Activated CD8-positive, alpha-beta T cell treated with anti-CD3 and anti-CD28 coated beads for 36 hours (primary cell): Measurements from ENCODE around the gene LY6G6D. TPM values are rescaled to one million over a fixed set of nuclear protein-coding genes. Genes with fewer than 3 reads are reported as not detected.

Experiments used
- microRNA-seq: library from miRNA; unstranded; fragments of <30 nt; microRNA quantifications from one replicate; pipeline ENCODE4 v1.2.0, GENCODE V29; 2022; ENCODE audit warnings: borderline microRNAs expressed, borderline replicate concordance
- total RNA-seq, 2 experiments: library from RNA; stranded (reverse); gene quantifications; one replicate each; pipeline ENCODE4 v1.2.3, GENCODE V29; 2021

The LY6G6D gene
- total RNA-seq, 2 experiments from 2014 or later: not detected

Small RNA genes lying within 50 kb of the gene (microRNA-seq; reads per million reads assigned to microRNA genes)
- not detected for gene MIR4646

Other genes starting within 250 kb of the LY6G6D start
- 10 to 100 TPM; 17.0 to 17.7 TPM for gene MICB, start 217.2 kb upstream of the LY6G6D start, total RNA-seq
- not detected for gene MCCD1, start 186.4 kb upstream of the LY6G6D start, total RNA-seq
- gene DDX39B, start 173.3 kb upstream of the LY6G6D start, total RNA-seq: 100 to 1,000 TPM; 568 to 572 TPM
- 1 to 10 TPM in 1 of 2 experiments, under 1 TPM in 1; 0.86 to 1.1 TPM for gene ATP6V1G2, start 168.7 kb upstream of the LY6G6D start, total RNA-seq
- gene NFKBIL1, start 167.7 kb upstream of the LY6G6D start, total RNA-seq: 10 to 100 TPM; 11.3 to 13.0 TPM
- 100 to 1,000 TPM; 713 to 724 TPM for gene LTA, start 143.1 kb upstream of the LY6G6D start, total RNA-seq
- gene TNF, start 139.8 kb upstream of the LY6G6D start, total RNA-seq: 10 to 100 TPM; 89.2 to 92.5 TPM
- gene LTB, start 132.9 kb upstream of the LY6G6D start, total RNA-seq: 100 to 1,000 TPM; 368 to 375 TPM
- gene LST1, start 129.1 kb upstream of the LY6G6D start, total RNA-seq: 10 to 100 TPM; 40.4 to 43.6 TPM
- 10 to 100 TPM; 60.1 to 60.3 TPM for gene NCR3, start 122.3 kb upstream of the LY6G6D start, total RNA-seq
- gene AIF1, start 100.1 kb upstream of the LY6G6D start, total RNA-seq: 100 to 1,000 TPM; 240 to 253 TPM
- gene PRRC2A, start 94.6 kb upstream of the LY6G6D start, total RNA-seq: 100 to 1,000 TPM; 257 to 262 TPM
- gene BAG6, start 62.7 kb upstream of the LY6G6D start, total RNA-seq: 100 to 1,000 TPM; 303 to 318 TPM
- gene APOM, start 59.5 kb upstream of the LY6G6D start, total RNA-seq: 1 to 10 TPM; 4.4 to 4.9 TPM
- 10 to 100 TPM; 11.4 to 11.7 TPM for gene C6orf47, start 54.6 kb upstream of the LY6G6D start, total RNA-seq
- 10 to 100 TPM; 29.4 to 30.9 TPM for gene GPANK1, start 50.4 kb upstream of the LY6G6D start, total RNA-seq
- 100 to 1,000 TPM; 241 to 247 TPM for gene CSNK2B, start 49.3 kb upstream of the LY6G6D start, total RNA-seq
- gene LY6G5B, start 45.4 kb upstream of the LY6G6D start, total RNA-seq: 10 to 100 TPM; 14.7 to 16.1 TPM
- 1 to 10 TPM; 1.6 to 2.3 TPM for gene LY6G5C, start 34.3 kb upstream of the LY6G6D start, total RNA-seq
- 10 to 100 TPM; 23.7 to 24.3 TPM for gene ABHD16A, start 12.0 kb upstream of the LY6G6D start, total RNA-seq
- not detected for gene LY6G6F, start 8.5 kb upstream of the LY6G6D start, total RNA-seq
- gene LY6G6C, start 6.4 kb downstream of the LY6G6D start, total RNA-seq: not detected
- under 1 TPM; 0.65 to 0.81 TPM for gene MPIG6B, start 8.0 kb downstream of the LY6G6D start, total RNA-seq
- 1 to 10 TPM; 6.3 to 6.9 TPM for gene DDAH2, start 14.0 kb downstream of the LY6G6D start, total RNA-seq
- gene CLIC1, start 21.2 kb downstream of the LY6G6D start, total RNA-seq: 100 to 1,000 TPM; 334 to 346 TPM
- 100 to 1,000 TPM in 1 of 2 experiments, 10 to 100 TPM in 1; 96.9 to 105 TPM for gene MSH5, start 24.7 kb downstream of the LY6G6D start, total RNA-seq
- 10 to 100 TPM; 13.6 to 18.7 TPM for gene SAPCD1, start 47.3 kb downstream of the LY6G6D start, total RNA-seq
- gene VWA7, start 62.0 kb downstream of the LY6G6D start, total RNA-seq: 1 to 10 TPM; 1.6 TPM
- 100 to 1,000 TPM; 150 to 153 TPM for gene VARS1, start 80.4 kb downstream of the LY6G6D start, total RNA-seq
- 100 to 1,000 TPM; 117 to 120 TPM for gene LSM2, start 91.6 kb downstream of the LY6G6D start, total RNA-seq
- 1 to 10 TPM; 1.7 to 2.0 TPM for gene HSPA1L, start 99.9 kb downstream of the LY6G6D start, total RNA-seq
- 10 to 100 TPM; 36.6 to 37.8 TPM for gene HSPA1A, start 100.2 kb downstream of the LY6G6D start, total RNA-seq
- 10 to 100 TPM; 50.4 to 50.8 TPM for gene HSPA1B, start 112.4 kb downstream of the LY6G6D start, total RNA-seq
- gene NEU1, start 147.5 kb downstream of the LY6G6D start, total RNA-seq: 1 to 10 TPM; 8.7 to 9.8 TPM
- gene SLC44A4, start 163.6 kb downstream of the LY6G6D start, total RNA-seq: not detected
- 10 to 100 TPM; 55.4 to 56.8 TPM for gene EHMT2, start 182.3 kb downstream of the LY6G6D start, total RNA-seq
- 1 to 10 TPM; 1.8 to 2.1 TPM for gene ZBTB12, start 186.7 kb downstream of the LY6G6D start, total RNA-seq
- gene C2, start 212.4 kb downstream of the LY6G6D start, total RNA-seq: 1 to 10 TPM in 1 of 2 experiments, under 1 TPM in 1; 0.99 to 1.4 TPM
- under 1 TPM; 0.43 to 0.45 TPM for gene CFB, start 230.7 kb downstream of the LY6G6D start, total RNA-seq
- 10 to 100 TPM; 60.5 to 61.0 TPM for gene NELFE, start 243.6 kb downstream of the LY6G6D start, total RNA-seq
- gene SKIC2, start 243.8 kb downstream of the LY6G6D start, total RNA-seq: 10 to 100 TPM; 76.5 to 77.3 TPM